HG03095 (cell line): ENCODE results near the gene CUX1.
"Not testable (repeated sequence)": the region's sequence is repeated elsewhere in the genome, so short reads cannot be mapped to it uniquely, and the experiment has no call there.

ENCODE experiments used
- ATAC-seq: cut with Tn5 transposase; IDR thresholded peaks from one replicate; pipeline ENCODE4 v1.9.1; 2021; ENCODE audit warnings: moderate library complexity; ENCODE audit not compliant: unreplicated experiment

CUX1 gene

GRCh38 chr7:101913851-101914250, 96.4 kb downstream of the CUX1 start:
- ATAC-seq: no peak

- ATAC-seq: no peak
Measured at GRCh38 chr7:101915000-101915399, 97.6 kb downstream of the CUX1 start.

GRCh38 chr7:101916041-101916800, 98.8 kb downstream of the CUX1 start:
- no peak for ATAC-seq

GRCh38 chr7:101916876-101917275, 99.5 kb downstream of the CUX1 start:
- no peak for ATAC-seq

- ATAC-seq: no peak
Measured at GRCh38 chr7:101917566-101917965, 100.1 kb downstream of the CUX1 start.

- no peak for ATAC-seq
Measured at GRCh38 chr7:101918426-101918825, 101.0 kb downstream of the CUX1 start.

GRCh38 chr7:101919363-101920115, 102.1 kb downstream of the CUX1 start:
- no peak for ATAC-seq

- no peak for ATAC-seq
Measured at GRCh38 chr7:101921061-101921460, 103.6 kb downstream of the CUX1 start.

- not testable (repeated sequence) for ATAC-seq
Measured at GRCh38 chr7:101921546-101922489, 104.4 kb downstream of the CUX1 start.

- ATAC-seq: no peak
Measured at GRCh38 chr7:101922631-101923601, 105.5 kb downstream of the CUX1 start.

GRCh38 chr7:101923602-101923985, 106.2 kb downstream of the CUX1 start:
- no peak for ATAC-seq

GRCh38 chr7:101924171-101924570, 106.7 kb downstream of the CUX1 start:
- ATAC-seq: no peak

- no peak for ATAC-seq
Measured at GRCh38 chr7:101926265-101926664, 108.8 kb downstream of the CUX1 start.

- ATAC-seq: no peak
Measured at GRCh38 chr7:101927389-101927788, 110.0 kb downstream of the CUX1 start.

- no peak for ATAC-seq
Measured at GRCh38 chr7:101927802-101928201, 110.4 kb downstream of the CUX1 start.

- ATAC-seq: no peak
Measured at GRCh38 chr7:101929256-101929655, 111.8 kb downstream of the CUX1 start.

- not testable (repeated sequence) for ATAC-seq
Measured at GRCh38 chr7:101929911-101930310, 112.5 kb downstream of the CUX1 start.

- no peak for ATAC-seq
Measured at GRCh38 chr7:101932083-101932482, 114.7 kb downstream of the CUX1 start.

GRCh38 chr7:101933028-101933427, 115.6 kb downstream of the CUX1 start:
- no peak for ATAC-seq

- peak; percentile 64 for ATAC-seq
Measured at GRCh38 chr7:101933688-101934121, 116.3 kb downstream of the CUX1 start.
